ENCODE results near the gene SLC6A16.
"Not testable (repeated sequence)": the region's sequence is repeated elsewhere in the genome, so short reads cannot be mapped to it uniquely, and the experiment has no call there.

Gene SLC6A16

DNA sequence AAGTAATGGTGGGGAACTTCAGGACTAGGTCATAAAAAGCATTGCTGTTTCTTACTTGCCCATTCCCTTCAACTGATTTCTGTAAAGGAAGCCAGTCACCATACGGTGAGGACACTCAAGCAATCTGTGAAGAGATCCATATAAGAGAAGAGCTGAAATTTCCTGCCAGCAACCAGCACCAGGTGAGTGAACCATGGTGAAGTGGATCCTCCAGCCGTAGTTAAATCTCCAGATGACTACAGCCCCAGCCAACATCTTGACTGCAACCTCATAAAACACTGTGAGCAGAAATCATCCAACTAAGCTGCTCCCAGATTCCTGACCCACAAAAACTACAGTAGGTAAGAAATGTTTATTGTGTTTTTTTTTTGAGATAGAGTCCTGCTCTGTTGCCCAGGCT, 3.8 kb upstream of the SLC6A16 start:
- no peak for DNase-seq

DNA sequence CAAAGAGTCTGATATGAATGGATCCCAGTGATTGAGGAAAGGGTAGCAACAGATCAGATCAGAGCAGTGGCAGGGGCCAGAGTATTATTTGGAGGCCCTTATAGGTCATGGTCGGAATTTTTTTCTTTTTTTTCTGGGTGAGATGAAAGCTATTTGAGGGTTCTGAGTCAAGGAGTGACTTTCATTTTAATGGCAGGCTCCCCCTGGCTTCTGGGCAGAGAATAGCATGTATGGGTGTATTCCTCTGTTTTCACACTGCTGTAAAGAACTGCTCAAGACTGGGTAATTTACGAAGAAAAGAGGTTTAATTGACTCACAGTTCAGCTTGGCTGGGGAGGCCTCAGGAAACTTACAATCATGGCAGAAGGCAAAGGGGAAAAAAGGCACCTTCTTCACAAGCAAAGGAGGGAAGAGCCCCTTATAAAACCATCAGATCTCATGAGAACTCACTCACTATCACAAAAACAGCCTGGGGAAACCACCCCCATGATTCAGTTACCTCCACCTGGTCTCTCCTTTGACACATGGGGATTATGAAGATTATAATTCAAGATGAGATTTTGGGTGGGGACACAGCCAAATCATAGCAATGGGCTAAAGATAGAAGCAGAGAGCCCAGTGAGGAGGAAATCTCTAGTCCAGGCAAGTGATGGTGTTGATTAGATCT, 3.0 kb upstream of the SLC6A16 start:
- peak; percentile 42 to 56 for DNase-seq

DNA sequence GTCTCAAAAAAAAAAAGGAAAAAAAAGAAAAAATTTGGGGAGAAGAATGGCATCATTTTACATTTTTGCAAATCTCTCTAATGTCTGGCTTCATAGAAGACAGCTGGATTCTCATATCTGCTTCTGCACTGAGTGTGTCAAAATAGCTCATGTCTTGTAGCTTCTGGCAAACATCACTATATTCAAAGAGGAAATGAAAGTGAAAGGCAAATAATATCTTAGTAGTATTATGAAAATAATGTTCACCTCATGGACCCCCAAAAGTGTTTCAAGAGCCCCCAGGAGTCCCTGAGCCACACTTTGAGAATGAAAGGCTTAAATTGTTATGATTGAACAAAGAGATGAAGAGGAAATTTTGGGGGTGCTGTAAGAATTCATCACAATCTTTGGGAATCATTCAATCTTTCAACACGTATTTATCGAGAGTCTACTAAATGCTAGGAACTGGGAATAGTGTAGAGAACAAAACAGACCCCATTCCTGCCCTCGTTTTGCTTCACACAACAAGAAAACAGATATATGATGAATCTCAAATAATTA, 1.2 kb upstream of the SLC6A16 start:
- DNase-seq, result no peak

DNA sequence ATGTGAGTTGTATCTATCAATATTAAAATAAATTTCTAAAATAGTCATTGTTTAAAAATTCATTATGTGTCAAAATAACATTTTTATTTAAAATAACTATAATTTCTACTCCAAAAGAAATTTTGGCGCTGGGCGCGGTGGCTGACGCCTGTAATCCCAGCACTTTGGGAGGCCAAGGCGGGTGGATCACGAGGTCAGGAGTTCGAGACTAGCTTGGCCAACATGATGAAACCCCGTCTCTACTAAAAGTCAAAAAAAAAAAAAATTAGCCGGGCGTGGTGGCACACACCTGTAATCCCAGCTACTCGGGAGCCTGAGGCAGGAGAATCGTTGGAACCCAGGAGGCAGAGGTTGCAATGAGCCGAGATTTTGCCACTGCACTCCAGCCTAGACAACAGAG, 765 bp upstream of the SLC6A16 start:
- not testable (repeated sequence) for DNase-seq

DNA sequence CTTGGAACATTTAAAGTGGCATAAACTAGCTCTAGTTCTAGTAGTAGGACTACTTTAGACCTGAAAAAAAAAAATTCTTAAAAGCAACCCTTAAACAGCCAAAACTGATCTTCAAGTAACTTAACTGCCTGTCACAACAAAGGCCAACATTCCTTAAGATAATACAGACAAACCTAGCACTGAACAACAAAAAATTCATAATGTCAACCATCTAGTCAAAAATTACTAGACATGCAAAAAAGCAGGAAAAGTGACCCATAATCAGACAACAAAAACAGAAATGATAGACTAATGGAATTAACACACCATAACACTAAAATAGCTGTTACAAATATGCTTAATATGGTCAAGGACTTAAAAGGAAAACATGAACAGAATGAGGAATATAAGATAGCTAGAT, 6.7 kb downstream of the SLC6A16 start:
- DNase-seq, result no peak

DNA sequence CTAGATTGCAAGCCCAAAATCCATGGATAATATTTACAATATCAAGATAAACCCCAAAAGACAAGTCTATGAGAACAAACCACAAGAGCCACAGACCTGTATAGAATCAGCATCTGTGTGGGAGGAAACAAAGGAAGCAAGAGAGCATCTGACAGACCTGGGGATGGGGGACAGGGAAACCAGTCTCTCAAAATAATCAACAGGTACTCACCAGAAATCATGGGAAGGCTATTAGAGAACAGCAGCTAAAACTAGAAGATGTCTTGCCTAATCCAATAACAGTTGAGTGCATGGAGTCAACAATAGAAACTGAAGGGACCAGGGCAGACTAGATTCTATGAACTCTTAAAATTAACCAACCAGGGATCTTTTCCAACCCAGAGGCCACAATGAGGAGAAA, 8.7 kb downstream of the SLC6A16 start:
- no peak for DNase-seq

DNA sequence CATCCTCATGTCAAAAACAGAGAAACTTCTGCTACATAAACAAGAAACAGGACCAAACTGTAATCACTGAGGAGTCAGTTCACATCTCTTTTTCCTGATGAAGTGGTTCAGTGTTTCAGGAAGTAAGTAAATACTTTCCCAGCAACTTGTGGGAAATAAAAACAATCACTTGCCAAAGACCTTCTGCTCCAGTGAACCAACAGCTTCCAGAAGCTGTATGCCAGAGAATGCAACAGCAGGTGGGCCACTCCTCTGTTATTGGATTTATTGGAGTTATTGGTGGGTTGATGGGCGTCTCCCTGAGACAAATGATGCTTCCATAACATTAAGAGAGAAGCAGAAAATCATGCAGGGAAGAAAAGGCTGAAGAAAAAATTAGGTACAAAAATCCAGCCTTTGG, 9.9 kb downstream of the SLC6A16 start:
- no peak for DNase-seq

DNA sequence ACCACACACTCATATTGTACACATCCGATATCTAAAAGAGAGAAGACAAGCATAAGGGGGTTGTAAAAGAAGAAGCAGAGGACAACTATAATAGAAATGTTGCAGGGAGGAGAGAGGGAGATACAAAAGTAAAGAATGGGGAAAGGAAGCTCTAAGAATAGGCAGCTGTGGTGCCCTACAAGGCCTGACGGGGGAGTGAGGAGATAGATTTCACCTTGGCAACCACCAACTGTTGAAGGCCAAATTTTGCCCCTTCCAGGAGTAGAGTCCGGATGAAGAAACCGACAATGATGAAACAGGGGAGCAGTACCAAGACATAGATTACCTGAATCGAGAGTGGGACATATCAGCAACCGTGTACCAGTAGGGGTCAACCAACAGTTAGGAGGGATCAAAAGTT, 15.9 kb downstream of the SLC6A16 start:
- no peak for DNase-seq

DNA sequence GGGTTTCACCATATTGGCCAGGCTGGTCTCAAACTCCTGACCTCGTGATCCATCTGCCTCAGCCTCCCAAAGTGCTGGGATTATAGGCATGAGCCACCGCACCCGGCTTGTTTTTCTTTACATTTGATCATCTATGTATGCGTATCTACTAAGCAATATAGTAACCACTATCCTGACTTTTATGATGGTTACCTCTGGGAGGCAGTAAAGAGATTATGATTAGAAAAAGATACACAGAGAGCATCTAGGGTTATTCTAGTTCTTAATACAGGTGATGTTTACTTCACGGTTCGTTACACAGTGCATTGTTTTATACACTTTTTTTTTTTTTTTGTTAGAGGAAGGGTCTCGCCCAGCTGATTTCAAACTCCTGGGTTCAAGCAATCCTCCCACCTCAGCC, 18.3 kb downstream of the SLC6A16 start:
- DNase-seq, result not testable (repeated sequence)

DNA sequence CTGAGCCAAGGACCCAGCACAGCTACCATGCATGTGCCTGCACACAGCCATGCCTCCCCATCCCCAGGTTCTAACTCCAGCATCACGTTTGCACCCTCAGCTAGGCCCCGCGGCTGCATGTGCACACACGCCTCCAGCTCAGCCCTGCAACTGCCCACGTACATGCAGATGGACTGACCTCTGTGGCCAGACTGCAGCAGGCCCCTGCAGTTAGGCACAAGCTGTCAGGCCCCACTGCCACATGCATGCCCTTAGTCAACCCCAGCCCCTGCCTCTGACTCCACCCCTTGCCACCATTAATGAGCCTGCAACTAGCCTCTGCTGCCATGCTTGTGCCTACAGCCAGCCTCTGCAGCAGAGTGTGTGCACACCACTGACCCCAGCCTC, 23.1 kb downstream of the SLC6A16 start:
- DNase-seq, result no peak

DNA sequence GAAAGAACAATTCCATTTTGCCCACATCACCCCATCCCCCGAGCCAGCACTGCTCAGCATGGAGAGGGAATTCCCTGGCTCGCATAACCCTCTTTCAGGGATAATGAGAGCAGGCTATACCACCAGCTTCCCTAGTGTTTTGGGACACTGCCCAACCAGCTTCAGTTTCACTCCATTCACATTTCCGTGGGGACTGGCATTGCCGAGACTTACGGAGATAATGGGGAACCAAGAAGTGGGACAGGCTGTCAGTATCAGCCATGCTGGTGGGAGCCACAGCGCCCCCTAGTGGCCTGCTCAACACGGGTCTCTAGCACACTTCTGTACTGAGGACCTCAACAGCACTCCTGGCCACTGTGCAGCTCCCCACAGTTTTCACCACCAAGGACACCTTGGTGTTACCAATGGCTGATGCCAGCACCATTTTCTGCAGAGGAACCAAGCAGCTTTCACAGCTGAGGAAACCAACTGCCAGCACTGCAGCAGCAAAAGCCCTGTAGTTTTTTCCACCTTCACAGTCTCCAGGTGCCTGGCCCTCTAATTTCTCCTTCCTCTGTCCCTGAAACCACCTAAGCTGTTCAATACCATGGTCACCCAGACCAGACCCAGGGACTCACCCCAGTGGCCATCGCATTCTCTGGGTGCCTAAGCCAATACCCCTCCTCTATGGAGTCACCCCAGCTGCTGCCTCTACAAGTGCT, 23.7 kb downstream of the SLC6A16 start:
- peak; percentile 82 to 88 for DNase-seq

DNA sequence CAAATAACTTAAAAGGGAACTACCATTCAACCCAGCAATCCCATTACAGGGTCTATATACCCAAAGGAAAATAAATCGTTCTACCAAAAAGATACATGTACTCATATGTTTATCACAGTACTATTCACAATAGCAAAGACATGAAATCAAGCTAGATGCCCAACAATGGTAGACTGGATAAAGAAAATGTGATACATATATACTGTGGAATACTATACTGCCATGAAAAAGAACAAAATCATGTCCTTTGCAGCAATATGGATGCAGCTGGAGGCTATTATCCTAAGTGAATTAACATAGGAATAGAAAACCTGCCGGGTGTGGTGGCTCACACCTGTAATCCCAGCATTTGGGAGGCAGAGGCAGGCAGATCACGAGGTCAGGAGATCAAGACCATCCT, 26.3 kb downstream of the SLC6A16 start:
- DNase-seq, result not testable (repeated sequence)

DNA sequence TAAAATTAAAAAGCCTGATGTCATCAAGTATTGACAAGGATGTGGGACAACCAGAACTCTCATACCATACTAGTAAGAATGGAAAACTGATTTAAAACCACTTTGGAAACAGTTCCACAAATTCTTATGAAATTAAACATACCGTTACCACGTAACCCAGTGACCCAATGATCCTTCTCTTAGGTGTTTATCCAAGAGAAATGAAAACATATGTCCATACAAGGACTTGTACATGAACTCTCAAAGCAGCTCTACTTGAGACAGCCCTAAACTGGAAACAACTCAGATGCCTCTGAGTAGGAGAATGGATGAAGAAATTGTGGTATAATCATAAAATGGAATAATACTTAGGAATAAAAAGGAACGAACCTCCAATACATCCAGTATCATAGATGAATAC, 27.6 kb downstream of the SLC6A16 start:
- no peak for DNase-seq

DNA sequence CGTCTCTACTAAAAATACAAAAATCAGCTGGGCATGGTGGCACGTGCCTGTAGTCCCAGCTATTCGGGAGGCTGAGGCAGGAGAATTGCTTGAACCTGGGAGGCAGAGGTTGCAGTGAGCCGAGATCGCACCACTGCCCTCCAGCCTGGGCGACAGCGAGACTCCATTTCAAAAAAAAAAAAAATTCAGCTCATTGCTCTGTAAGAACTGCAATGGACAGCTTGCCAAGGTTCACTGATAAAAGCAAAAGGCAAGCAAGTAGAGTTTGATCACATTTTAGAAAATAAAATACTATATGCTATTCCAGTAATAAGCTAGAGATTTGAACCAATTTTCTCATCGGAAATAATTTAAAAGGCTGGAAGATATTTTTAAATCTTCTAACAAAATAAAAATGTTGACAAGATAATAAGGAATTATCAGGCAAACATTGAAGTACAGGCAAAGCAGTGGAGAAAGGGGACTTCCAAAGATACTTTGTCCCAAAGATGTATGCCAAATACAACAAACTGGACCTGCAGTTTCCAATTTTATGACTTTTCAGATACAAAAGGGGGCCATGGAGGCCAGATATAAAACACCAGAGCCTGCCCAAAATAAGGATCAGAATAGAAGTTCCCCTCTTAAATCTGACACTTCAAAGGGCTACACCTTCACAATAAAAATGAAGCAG, 29.6 kb downstream of the SLC6A16 start:
- DNase-seq, result no peak

DNA sequence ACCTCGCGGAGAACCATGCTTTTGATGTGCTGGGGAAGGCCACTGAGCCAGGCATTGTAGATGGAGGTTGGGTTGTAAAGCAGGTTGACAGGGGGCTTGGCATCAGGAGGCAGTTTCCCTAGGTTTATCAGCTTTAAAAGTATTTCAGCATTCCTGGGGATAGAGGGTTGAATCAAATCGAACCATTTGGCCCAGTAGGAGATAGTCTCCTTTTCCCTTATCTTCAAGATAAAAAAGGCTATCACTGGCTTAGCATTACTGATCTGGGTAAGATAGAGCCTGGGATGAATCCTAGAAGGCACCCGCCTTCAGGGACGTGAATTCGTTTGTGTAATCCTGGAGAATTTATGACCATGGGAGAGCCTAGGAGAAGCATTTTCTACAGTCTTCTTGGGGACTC, 30.6 kb downstream of the SLC6A16 start:
- DNase-seq, result no peak

DNA sequence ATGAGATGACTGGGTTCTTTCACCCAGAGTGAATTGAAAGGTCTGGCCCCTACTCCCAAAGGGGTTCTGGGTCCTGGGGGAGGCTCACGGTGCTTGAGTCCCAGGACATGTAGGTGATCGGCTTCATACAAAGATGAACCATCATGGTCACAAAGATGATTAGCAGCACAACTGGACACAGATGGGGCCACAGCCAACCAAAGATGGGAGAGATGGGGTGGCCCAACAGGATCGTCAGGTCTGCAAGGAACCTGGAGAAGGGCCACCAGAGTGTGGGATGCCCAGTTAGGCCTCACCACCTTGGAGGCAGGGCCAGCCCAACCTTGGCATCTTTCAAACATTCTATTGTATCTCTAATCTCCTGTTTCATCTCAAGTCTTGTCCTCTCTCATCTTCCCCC, 34.5 kb downstream of the SLC6A16 start:
- no peak for DNase-seq

DNA sequence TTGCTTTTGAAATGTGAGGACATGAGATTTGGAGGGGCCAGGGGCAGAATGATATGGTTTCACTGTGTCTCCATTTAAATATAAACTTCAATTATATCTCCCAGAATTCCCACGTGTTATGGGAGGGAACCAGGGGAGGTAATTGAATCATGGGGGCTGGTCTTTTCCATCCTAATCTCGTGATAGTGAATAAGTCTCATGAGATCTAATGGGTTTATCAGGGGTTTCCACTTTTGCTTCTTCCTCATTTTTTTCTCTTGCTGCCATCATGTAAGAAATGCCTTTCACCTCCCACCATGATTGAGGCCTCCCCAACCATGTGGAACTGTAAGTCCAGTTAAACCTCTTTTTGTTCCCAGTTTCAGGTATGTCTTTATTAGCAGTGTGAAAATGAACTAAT, 35.7 kb downstream of the SLC6A16 start:
- DNase-seq, result not testable (repeated sequence)

DNA sequence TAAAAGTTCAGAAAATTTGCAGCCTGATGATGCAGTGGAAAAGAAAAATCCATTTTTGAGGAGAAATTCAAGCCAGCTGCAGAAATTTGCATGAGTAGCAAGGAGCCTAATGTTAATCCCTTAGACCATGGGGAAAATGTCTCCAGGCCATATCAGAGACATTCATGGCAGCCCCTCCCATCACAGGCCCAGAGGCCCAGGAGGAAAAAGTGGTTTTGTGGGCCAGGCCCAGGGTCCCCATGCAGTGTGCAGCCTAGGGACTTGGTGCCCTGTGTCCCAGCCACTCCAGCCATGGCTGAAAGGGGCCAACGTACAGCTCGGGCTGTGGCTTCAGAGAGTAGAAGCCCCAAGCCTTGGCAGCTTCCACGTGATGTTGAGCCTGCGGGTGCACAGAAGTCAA, 36.8 kb downstream of the SLC6A16 start:
- DNase-seq, result not testable (repeated sequence)

DNA sequence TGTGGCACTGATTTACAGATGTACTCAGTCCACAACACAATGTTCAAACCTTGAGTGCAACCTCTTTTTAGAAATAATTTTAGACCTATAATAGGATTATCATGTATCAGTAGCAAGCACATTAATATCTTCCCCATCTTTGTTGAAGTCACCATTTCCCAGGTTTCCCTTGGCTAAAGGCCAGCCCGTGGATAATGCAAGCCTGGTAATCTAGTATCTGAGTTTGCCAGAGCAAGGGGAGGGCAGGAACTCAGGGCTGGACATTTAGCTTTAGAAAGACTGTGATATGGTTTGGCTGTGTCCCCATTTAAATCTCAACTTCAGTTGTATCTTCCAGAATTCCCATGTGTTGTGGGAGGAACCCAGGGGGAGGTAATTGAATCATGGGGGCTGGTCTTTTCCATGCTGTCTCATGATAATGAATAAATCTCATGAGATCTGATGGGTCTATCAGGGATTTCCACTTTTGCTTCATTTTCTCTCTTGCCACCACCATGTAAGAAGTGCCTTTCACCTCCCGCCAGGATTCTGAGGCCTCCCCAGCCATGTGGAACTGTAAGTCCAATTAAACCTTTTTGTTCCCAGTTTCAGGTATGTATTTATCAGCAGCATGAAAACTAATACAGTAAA, 37.7 kb downstream of the SLC6A16 start:
- no peak for DNase-seq

DNA sequence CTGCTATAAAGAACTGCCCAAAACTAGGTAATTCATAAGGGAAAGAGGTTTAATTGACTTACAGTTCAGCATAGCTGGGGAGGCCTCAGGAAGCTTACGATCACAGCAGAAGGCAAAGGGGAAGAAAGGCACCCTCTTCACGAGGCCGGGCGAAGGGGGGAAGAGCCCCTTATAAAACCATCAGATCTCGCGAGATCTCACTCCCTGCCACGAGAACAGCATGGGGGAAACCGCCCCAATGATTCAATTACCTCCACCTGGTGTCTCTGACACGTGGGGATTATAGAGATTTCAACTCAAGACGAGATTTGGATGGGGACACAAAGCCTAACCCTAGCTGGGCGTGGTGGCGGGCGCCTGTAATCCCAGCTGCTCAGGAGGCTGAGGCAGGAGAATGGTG, 42.8 kb downstream of the SLC6A16 start:
- DNase-seq, result no peak

DNA sequence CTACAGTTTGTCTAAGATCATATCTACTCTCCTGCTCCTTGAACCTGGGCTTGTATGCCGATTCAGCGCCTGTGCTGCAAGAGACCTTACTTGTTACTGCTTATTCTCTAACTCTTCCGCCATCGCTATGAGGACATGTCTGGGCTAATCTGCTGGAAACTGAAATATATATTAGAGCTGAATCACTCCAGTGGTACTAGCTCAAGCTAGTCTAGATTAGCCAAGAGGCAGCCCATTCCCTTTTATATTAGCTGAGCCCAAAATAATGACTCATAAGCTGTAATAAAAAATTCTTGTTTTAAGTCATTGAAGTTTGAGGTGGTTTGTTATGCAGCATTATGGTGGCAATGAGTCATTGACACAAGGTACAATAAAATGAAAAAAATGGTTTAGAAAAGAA, 52.8 kb downstream of the SLC6A16 start:
- DNase-seq, result no peak

DNA sequence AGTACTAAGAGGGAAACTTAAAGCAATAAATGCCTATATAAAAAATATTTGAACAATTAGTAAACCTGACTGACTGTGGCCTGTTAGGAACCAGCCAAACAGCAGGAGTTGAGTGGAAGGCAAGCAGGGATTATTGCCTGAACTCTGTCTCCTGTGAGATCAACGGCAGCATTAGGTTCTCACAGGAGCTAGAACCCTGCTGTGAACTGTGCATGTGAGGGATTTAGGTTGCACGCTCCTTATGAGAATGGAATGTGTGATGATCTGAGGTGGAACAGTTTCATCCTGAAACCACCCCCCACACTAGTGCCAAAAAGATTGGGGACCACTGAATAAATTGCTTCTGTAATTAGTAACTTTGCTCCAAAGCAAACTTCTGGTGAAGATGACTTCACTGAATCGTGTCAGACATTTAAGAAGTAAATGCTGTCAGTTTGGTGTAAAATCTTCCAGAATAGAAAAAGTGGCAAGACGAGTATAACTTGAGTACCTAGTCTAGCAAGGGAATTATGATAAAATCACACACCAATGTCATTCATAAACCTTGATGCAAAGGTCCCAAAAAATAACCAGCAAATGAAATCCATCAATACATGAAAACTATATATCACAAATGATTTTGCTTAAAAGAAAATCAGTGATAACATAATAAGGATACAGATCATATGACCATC, 53.8 kb downstream of the SLC6A16 start:
- no peak for DNase-seq

DNA sequence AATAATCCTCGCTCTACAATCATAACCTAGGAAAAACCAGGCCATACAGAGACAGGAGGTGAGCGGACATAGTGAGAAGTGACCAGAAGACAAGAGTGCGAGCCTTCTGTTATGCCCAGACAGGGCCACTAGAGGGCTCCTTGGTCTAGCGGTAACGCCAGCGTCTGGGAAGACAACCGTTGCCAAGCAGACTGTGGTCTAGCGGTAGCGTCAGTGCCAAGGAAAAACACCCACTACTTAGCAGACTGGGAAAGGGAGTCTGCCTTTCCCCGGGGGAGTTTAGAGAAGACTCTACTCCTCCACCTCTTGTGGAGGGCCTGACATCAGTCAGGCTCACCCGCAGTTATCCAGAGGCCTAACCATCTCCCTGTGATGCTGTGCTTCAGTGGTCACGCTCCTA, 58.6 kb downstream of the SLC6A16 start:
- DNase-seq, result peak; percentile 46 to 54

Data from stimulated activated CD4-positive, alpha-beta T cell treated with anti-CD3 and anti-CD28 coated beads, Interleukin-2, amount 100 ng/mL, for 48 hours (primary cell).